PC-3 (cell line): Measurements from ENCODE around the gene ATMIN. TPM values are rescaled to one million over a fixed set of nuclear protein-coding genes. Genes with fewer than 3 reads are reported as not detected.

Experiments
- ATAC-seq: fragments of 200-7000 bp; cut with Tn5 transposase; 2 replicates; pipeline ENCODE4 v1.9.1; 2020; ENCODE audit warnings: mild to moderate bottlenecking, moderate library complexity
- BruUV-seq: library from RNA; stranded (reverse); fragments of 400-500 nt; replicated peaks from 2 replicates; lab custom pipeline; 2021; lab: Mats Ljungman, UMichigan
- CTCF ChIA-PET: fragments of 300-600 bp; sonication (Branson Sonifier 250); formaldehyde crosslinking; loops from one replicate; lab custom pipeline; 2022; ENCODE audit warnings: antibody characterized with exemption; lab: Charles Lee
- POLR2A ChIA-PET: fragments of 300-600 bp; sonication (Branson Sonifier 250); formaldehyde crosslinking; loops from one replicate; lab custom pipeline; 2022; ENCODE audit warnings: antibody characterized with exemption; ENCODE audit not compliant: unreplicated experiment; lab: Charles Lee
- DNase-seq: peaks from one replicate; pipeline ENCODE4 v3.0.0-alpha.2; 2015
- H2AFZ ChIP-seq: fragments of 300-600 bp; sonication (generic); 2 replicates; pipeline ENCODE4 v1.6.0; 2016; ENCODE audit warnings: antibody characterized with exemption, low read length
- H3F3A ChIP-seq: fragments of 300-600 bp; sonication (generic); one replicate; pipeline ENCODE4 v1.6.0; 2017; ENCODE audit warnings: antibody characterized with exemption, low read length, control low read depth, mild to moderate bottlenecking; ENCODE audit not compliant: unreplicated experiment
- H3K27ac ChIP-seq: fragments of 300-600 bp; sonication (generic); 2 replicates; pipeline ENCODE4 v1.5.1; 2016; ENCODE audit warnings: mild to moderate bottlenecking, low read length
- H3K27me3 ChIP-seq: fragments of 300-600 bp; sonication (generic); 2 replicates; pipeline ENCODE4 v1.6.1; 2016; ENCODE audit warnings: low read length, mixed read lengths
- H3K36me3 ChIP-seq: fragments of 300-600 bp; sonication (generic); 2 replicates; pipeline ENCODE4 v1.6.1; 2016; ENCODE audit warnings: low read depth, mixed run types, low read length, mixed read lengths
- H3K4me1 ChIP-seq: fragments of 300-600 bp; sonication (generic); 2 replicates; pipeline ENCODE4 v1.5.1; 2016; ENCODE audit warnings: low read length; ENCODE audit not compliant: insufficient read depth
- H3K4me2 ChIP-seq: fragments of 300-600 bp; sonication (generic); 2 replicates; pipeline ENCODE4 v1.6.0; 2016; ENCODE audit warnings: low read length
- H3K4me3 ChIP-seq: fragments of 300-600 bp; sonication (generic); 2 replicates; pipeline ENCODE4 v1.5.1; 2016; ENCODE audit warnings: mild to moderate bottlenecking, low read length, mixed read lengths
- H3K79me2 ChIP-seq: fragments of 300-600 bp; sonication (generic); 2 replicates; pipeline ENCODE4 v1.6.1; 2017; ENCODE audit warnings: low read length, mixed read lengths
- H3K9ac ChIP-seq: fragments of 300-600 bp; sonication (generic); 2 replicates; pipeline ENCODE4 v1.6.0; 2016; ENCODE audit warnings: mild to moderate bottlenecking, low read length
- H3K9me2 ChIP-seq: fragments of 300-600 bp; sonication (generic); replicated peaks from 2 replicates; pipeline ENCODE4 v1.6.1; 2016; ENCODE audit warnings: mixed run types, low read length, mixed read lengths
- H3K9me3 ChIP-seq: fragments of 300-600 bp; sonication (generic); 2 replicates; pipeline ENCODE4 v1.6.1; 2016; ENCODE audit warnings: low read length, mixed read lengths
- H4K20me1 ChIP-seq: fragments of 300-600 bp; sonication (generic); 2 replicates; pipeline ENCODE4 v1.6.1; 2016; ENCODE audit warnings: low read length, mixed read lengths
- CTCF ChIP-seq: fragments of 300-600 bp; sonication (generic); conservative IDR thresholded peaks from 2 replicates; pipeline ENCODE4 v1.5.1; 2017; ENCODE audit warnings: antibody characterized with exemption, low read depth, mild to moderate bottlenecking, low read length
- EZH2 ChIP-seq: fragments of 300-600 bp; sonication (generic); IDR thresholded peaks from one replicate; pipeline ENCODE4 v1.6.1; 2017; ENCODE audit warnings: antibody characterized with exemption, mild to moderate bottlenecking, low read length; ENCODE audit not compliant: unreplicated experiment
- EZH2phosphoT487 ChIP-seq: fragments of 300-600 bp; sonication (generic); IDR thresholded peaks from 2 replicates; pipeline ENCODE4 v1.6.1; 2018; ENCODE audit warnings: mild to moderate bottlenecking, antibody characterized with exemption, low read length, borderline replicate concordance
- intact Hi-C: fragments of 100-400 bp; cut with micrococcal nuclease; formaldehyde crosslinking; loops from 2 replicates; pipeline ENCODE4 v1.9.0; 2023
- total RNA-seq: library from RNA; depleted of rRNA; stranded (reverse); fragments of >200 nt; gene quantifications from 2 replicates; pipeline ENCODE4 v1.2.3, GENCODE V29; 2014

The ATMIN gene
- total RNA-seq, 1 experiment from 2014 or later: 35.4 TPM

- intact Hi-C loops: no loop called here
- DNase-seq (no peak), ATAC-seq (no peak)
- no peak overlapping the region for H3K4me3 ChIP-seq
- no peaks in the 10 kb centered on the region for H3F3A ChIP-seq
- H3K27ac ChIP-seq: no peak overlapping the region
- no TSS peak for BruUV-seq
- H3K27me3 ChIP-seq: no peaks in the 10 kb centered on the region
- H4K20me1 ChIP-seq: no peaks in the 10 kb centered on the region
- H3K9ac ChIP-seq: no peak overlapping the region
- no peak overlapping the region for H2AFZ ChIP-seq
- no peaks in the 10 kb centered on the region for H3K4me1 ChIP-seq
- no peaks in the 10 kb centered on the region for H3K9me3 ChIP-seq
- H3K4me2 ChIP-seq: no peak overlapping the region
- H3K79me2 ChIP-seq: no peaks in the 10 kb centered on the region
- ChIA-PET CTCF (interaction anchor here (0.6 kb wide), 1 partner anchor 220 kb away, joined by 6 read pairs; no protein-coding TSS in a partner anchor), POLR2A (no interaction called here)
- H3K9me2 ChIP-seq: no peaks in the 10 kb centered on the region
- H3K36me3 ChIP-seq: peaks cover 51% of the 10 kb centered on the region
- no peak for TF ChIP-seq EZH2
- no peak for TF ChIP-seq EZH2phosphoT487
- TF ChIP-seq CTCF: no peak
Measured at GRCh38 chr16:81018496-81018895, 17.1 kb upstream of the ATMIN start.

DNA sequence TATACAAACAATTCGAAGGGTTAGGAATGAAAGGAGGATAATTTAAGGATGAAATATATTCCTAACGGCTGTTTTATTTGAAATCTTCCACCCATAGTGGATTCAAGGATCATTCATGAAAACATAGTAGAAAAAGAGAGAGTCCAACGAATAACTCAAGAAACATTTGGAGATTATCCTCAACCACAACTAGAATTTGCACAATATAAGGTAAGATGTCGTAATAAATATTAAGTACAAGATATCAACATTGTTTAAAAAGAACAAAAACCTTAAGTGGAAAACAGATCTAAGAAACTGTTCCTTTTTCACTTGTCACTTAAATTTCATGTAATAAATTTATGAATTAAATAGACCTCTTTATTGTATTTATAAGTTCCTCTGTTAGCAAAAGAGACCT lies 9.2 kb upstream of the ATMIN start:
- no peaks in the 10 kb centered on the region for H3K4me1 ChIP-seq
- no peak for ATAC-seq
- no peak overlapping the region for H2AFZ ChIP-seq
- TF ChIP-seq EZH2 (no peak), EZH2phosphoT487 (no peak), CTCF (no peak)
- no peaks in the 10 kb centered on the region for H3K9me2 ChIP-seq
- H3K27ac ChIP-seq: no peak overlapping the region
- no peaks in the 10 kb centered on the region for H3F3A ChIP-seq
- H4K20me1 ChIP-seq: no peaks in the 10 kb centered on the region
- POLR2A ChIA-PET: no interaction called here
- peaks cover 23% of the 10 kb centered on the region for H3K36me3 ChIP-seq
- H3K79me2 ChIP-seq: no peaks in the 10 kb centered on the region
- no peaks in the 10 kb centered on the region for H3K9me3 ChIP-seq
- CTCF ChIA-PET: no interaction called here
- no peak overlapping the region for H3K9ac ChIP-seq
- no peak overlapping the region for H3K4me2 ChIP-seq
- no peak for DNase-seq
- intact Hi-C loops: no loop called here
- no TSS peak for BruUV-seq
- no peaks in the 10 kb centered on the region for H3K27me3 ChIP-seq
- H3K4me3 ChIP-seq: no peak overlapping the region

GRCh38 chr16:81029930-81030604 lies 5.6 kb upstream of the ATMIN start:
- Histone ChIP-seq H3K9ac (no peak overlapping the region), H3K36me3 (peaks cover 12% of the 10 kb centered on the region), H3K4me2 (no peak overlapping the region), H3K27me3 (no peaks in the 10 kb centered on the region), H3K4me3 (no peak overlapping the region), H3K79me2 (no peaks in the 10 kb centered on the region), H3K4me1 (peaks cover under 1% of the 10 kb centered on the region; the same call in 1 of the 2 replicates), H3F3A (no peaks in the 10 kb centered on the region), H3K9me3 (no peaks in the 10 kb centered on the region), H4K20me1 (no peaks in the 10 kb centered on the region), H3K27ac (no peak overlapping the region), H3K9me2 (no peaks in the 10 kb centered on the region), H2AFZ (no peak overlapping the region)
- no peak for DNase-seq
- CTCF ChIA-PET: no interaction called here
- no peak for TF ChIP-seq EZH2phosphoT487
- no peak for TF ChIP-seq EZH2
- no peak for TF ChIP-seq CTCF
- no TSS peak for BruUV-seq
- ATAC-seq: no peak
- POLR2A ChIA-PET: no interaction called here
- intact Hi-C loops: loop anchor here (10.0 kb wide), 1 partner anchor 175 kb away; no protein-coding TSS in a partner anchor
